SK-N-SH treated with all-trans-retinoic acid at 6 μM for 48 hours (cell line): Measurements from ENCODE around the gene GSC2.

ENCODE experiments used
- ATAC-seq: fragments of 200-7000 bp; cut with Tn5 transposase; 3 replicates; pipeline ENCODE4 v1.9.1; 2020; ENCODE audit warnings: mild to moderate bottlenecking, moderate library complexity
- ARNTL ChIP-seq: fragments of 450-650 bp; formaldehyde crosslinking; IDR thresholded peaks from 2 replicates; pipeline ENCODE4 v1.5.0; 2020; ENCODE audit warnings: low read depth, mild to moderate bottlenecking, moderate library complexity, borderline replicate concordance
- BACH2 ChIP-seq: fragments of 250-450 bp; sonication (Bioruptor Pico); IDR thresholded peaks from 2 replicates; pipeline ENCODE4 v1.9.0; 2021; ENCODE audit warnings: mild to moderate bottlenecking, borderline replicate concordance
- CSDC2 ChIP-seq: fragments of 250-450 bp; sonication (Bioruptor Pico); IDR thresholded peaks from 2 replicates; pipeline ENCODE4 v1.5.0; 2020; ENCODE audit warnings: mild to moderate bottlenecking, moderate library complexity
- ESRRG ChIP-seq: fragments of 250-450 bp; sonication (Bioruptor Pico); IDR thresholded peaks from 2 replicates; pipeline ENCODE4 v1.6.1; 2021; ENCODE audit warnings: mild to moderate bottlenecking
- ISL1 ChIP-seq: fragments of 250-450 bp; sonication (Bioruptor Pico); IDR thresholded peaks from 2 replicates; pipeline ENCODE4 v2.1.2; 2022; ENCODE audit warnings: mild to moderate bottlenecking, moderate library complexity
- OSR1 ChIP-seq: fragments of 250-450 bp; sonication (Bioruptor Pico); IDR thresholded peaks from 2 replicates; pipeline ENCODE4 v1.8.0; 2022; ENCODE audit warnings: moderate library complexity, mild to moderate bottlenecking, inconsistent platforms
- PPARA ChIP-seq: fragments of 250-450 bp; sonication (Bioruptor Pico); IDR thresholded peaks from 2 replicates; pipeline ENCODE4 v1.5.0; 2020; ENCODE audit warnings: mild to moderate bottlenecking, borderline replicate concordance
- RARB ChIP-seq: fragments of 250-450 bp; sonication (Bioruptor Pico); IDR thresholded peaks from 2 replicates; pipeline ENCODE4 v1.8.0; 2021; ENCODE audit warnings: mild to moderate bottlenecking, moderate library complexity
- SNAI2 ChIP-seq: fragments of 250-450 bp; sonication (Bioruptor Pico); IDR thresholded peaks from 2 replicates; pipeline ENCODE4 v1.5.0; 2020; ENCODE audit warnings: mild to moderate bottlenecking, moderate library complexity
- TCF4 ChIP-seq: fragments of 250-450 bp; sonication (Bioruptor Pico); IDR thresholded peaks from 2 replicates; pipeline ENCODE4 v1.8.0; 2021; ENCODE audit warnings: mild to moderate bottlenecking, moderate library complexity, borderline replicate concordance
- TOX ChIP-seq: fragments of 250-450 bp; sonication (Bioruptor Pico); IDR thresholded peaks from 2 replicates; pipeline ENCODE4 v1.8.0; 2021; ENCODE audit warnings: mild to moderate bottlenecking, moderate library complexity, borderline replicate concordance
- ZC3H10 ChIP-seq: fragments of 250-450 bp; sonication (Bioruptor Pico); IDR thresholded peaks from 2 replicates; pipeline ENCODE4 v1.5.1; 2021; ENCODE audit warnings: mild to moderate bottlenecking, moderate library complexity
- ZFP3 ChIP-seq: fragments of 250-450 bp; sonication (Bioruptor Pico); IDR thresholded peaks from 2 replicates; pipeline ENCODE4 v1.5.0; 2020; ENCODE audit warnings: mild to moderate bottlenecking, moderate library complexity
- ZFP30 ChIP-seq: fragments of 450-650 bp; formaldehyde crosslinking; IDR thresholded peaks from 2 replicates; pipeline ENCODE4 v1.5.0; 2022; ENCODE audit warnings: mild to moderate bottlenecking, moderate library complexity
- ZNF70 ChIP-seq: fragments of 450-650 bp; formaldehyde crosslinking; IDR thresholded peaks from 2 replicates; pipeline ENCODE4 v1.5.0; 2020; ENCODE audit warnings: mild to moderate bottlenecking, moderate library complexity
- ZNF8 ChIP-seq: fragments of 450-650 bp; formaldehyde crosslinking; IDR thresholded peaks from 2 replicates; pipeline ENCODE4 v1.5.0; 2020; ENCODE audit warnings: mild to moderate bottlenecking, moderate library complexity
- TF ChIP-seq, protein P1 (sequence below): fragments of 250-450 bp; sonication (Bioruptor Pico); IDR thresholded peaks from 2 replicates; pipeline ENCODE4 v1.5.1; 2021; ENCODE audit warnings: mild to moderate bottlenecking, moderate library complexity
- TF ChIP-seq, protein P2 (sequence below): fragments of 250-450 bp; sonication (Bioruptor Pico); IDR thresholded peaks from 2 replicates; pipeline ENCODE4 v1.8.0; 2020; ENCODE audit warnings: mild to moderate bottlenecking, moderate library complexity, borderline replicate concordance
- TF ChIP-seq, protein P3 (sequence below): fragments of 250-450 bp; sonication (Bioruptor Pico); IDR thresholded peaks from 2 replicates; pipeline ENCODE4 v1.5.0; 2020; ENCODE audit warnings: mild to moderate bottlenecking, moderate library complexity
- TF ChIP-seq, protein P4 (sequence below): fragments of 250-450 bp; sonication (Bioruptor Pico); IDR thresholded peaks from 2 replicates; pipeline ENCODE4 v1.8.0; 2021; ENCODE audit warnings: low read depth, mild to moderate bottlenecking, moderate library complexity, borderline replicate concordance

GSC2 gene

DNA sequence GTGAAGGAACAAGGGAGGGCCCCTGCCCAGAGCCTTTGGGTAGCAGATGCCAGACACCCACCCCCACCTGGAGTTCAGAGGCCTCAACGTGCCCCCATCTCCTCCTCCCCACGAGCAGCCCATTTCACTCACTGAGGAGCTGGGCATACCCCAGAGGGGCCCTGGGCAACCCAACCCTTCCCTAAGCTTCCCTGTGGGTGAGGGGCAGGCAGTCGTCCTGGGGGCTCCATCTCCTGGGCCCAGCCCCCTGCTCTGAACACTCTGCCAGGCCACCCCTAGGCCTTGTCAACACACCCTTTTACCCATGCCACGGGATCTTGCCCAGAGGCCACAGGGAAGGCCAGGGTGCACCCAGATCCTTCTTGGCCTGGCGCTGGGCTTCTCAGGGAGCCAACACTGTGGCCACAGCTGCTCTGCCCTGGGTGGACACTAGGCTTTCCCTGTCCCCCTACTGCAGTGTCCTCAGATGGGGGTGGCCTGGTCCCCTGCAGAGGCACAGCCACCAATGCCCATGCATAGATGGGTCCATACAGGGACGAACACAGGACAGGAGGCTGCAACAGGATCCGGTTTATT, 25.0 kb upstream of the GSC2 start:
- TF ChIP-seq TCF4 (no peak), OSR1 (CRISPR knock-in tag) (no peak), ZNF8 (no peak), RARB (CRISPR knock-in tag) (no peak), CSDC2 (CRISPR knock-in tag) (no peak), ESRRG (CRISPR knock-in tag) (no peak), PPARA (CRISPR knock-in tag) (no peak), ZC3H10 (CRISPR knock-in tag) (no peak)
- TF ChIP-seq, protein P1, sequence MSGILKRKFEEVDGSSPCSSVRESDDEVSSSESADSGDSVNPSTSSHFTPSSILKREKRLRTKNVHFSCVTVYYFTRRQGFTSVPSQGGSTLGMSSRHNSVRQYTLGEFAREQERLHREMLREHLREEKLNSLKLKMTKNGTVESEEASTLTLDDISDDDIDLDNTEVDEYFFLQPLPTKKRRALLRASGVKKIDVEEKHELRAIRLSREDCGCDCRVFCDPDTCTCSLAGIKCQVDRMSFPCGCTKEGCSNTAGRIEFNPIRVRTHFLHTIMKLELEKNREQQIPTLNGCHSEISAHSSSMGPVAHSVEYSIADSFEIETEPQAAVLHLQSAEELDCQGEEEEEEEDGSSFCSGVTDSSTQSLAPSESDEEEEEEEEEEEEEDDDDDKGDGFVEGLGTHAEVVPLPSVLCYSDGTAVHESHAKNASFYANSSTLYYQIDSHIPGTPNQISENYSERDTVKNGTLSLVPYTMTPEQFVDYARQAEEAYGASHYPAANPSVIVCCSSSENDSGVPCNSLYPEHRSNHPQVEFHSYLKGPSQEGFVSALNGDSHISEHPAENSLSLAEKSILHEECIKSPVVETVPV (CRISPR knock-in tag): no peak
- TF ChIP-seq, all 23 proteins: peak for 0
- no peak for ATAC-seq

DNA sequence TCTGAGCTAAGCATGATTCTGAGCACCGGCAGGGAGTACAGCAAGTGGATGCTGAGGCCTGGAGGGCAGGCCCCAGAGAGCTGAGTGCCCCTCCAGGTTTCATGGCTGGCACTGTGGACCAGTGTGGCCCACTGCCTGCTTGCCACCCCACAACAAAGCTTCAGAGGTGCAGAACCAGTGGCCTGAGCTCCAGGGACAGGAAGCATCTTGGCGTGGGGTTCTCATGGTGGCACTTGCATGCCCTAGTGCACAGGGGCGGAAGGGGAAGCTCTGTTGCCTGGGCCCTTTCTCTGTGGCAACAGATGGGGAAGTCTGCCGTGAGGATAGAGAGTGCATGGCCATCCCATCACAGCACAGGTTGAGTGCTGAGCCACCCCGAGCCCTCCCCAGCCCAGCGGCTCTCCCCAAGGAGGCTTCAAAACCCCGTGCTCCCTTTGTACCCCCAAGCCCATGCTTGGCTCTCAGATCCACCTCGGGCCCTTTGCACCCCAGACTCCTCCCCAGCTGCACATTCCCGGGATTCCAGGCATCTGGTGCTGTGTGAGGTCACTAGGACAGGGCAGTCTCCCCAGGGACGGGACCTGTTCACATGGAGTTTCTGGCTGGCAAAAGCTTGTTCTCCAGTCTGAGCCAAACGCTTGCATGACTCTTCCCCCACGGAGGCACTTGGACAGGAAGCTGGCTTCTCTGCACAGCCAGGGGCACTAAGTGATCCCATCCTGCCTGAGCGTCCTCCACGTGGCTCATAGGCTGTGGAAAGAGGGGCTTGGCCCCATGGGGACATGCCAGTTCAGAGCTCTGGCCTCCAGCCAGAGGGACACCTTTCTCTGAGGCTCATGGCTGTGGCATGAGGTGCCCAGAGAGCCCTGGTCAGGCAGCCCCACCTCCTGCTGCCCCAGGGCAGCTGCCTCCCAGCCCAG, 24.3 kb upstream of the GSC2 start:
- TF ChIP-seq ZNF70 (CRISPR knock-in tag): no peak
- no peak for TF ChIP-seq SNAI2 (CRISPR knock-in tag)
- TF ChIP-seq, protein P2, sequence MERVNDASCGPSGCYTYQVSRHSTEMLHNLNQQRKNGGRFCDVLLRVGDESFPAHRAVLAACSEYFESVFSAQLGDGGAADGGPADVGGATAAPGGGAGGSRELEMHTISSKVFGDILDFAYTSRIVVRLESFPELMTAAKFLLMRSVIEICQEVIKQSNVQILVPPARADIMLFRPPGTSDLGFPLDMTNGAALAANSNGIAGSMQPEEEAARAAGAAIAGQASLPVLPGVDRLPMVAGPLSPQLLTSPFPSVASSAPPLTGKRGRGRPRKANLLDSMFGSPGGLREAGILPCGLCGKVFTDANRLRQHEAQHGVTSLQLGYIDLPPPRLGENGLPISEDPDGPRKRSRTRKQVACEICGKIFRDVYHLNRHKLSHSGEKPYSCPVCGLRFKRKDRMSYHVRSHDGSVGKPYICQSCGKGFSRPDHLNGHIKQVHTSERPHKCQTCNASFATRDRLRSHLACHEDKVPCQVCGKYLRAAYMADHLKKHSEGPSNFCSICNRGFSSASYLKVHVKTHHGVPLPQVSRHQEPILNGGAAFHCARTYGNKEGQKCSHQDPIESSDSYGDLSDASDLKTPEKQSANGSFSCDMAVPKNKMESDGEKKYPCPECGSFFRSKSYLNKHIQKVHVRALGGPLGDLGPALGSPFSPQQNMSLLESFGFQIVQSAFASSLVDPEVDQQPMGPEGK (CRISPR knock-in tag): no peak
- no peak for TF ChIP-seq TOX (CRISPR knock-in tag)
- no peak for TF ChIP-seq ARNTL (CRISPR knock-in tag)
- TF ChIP-seq, protein P3, sequence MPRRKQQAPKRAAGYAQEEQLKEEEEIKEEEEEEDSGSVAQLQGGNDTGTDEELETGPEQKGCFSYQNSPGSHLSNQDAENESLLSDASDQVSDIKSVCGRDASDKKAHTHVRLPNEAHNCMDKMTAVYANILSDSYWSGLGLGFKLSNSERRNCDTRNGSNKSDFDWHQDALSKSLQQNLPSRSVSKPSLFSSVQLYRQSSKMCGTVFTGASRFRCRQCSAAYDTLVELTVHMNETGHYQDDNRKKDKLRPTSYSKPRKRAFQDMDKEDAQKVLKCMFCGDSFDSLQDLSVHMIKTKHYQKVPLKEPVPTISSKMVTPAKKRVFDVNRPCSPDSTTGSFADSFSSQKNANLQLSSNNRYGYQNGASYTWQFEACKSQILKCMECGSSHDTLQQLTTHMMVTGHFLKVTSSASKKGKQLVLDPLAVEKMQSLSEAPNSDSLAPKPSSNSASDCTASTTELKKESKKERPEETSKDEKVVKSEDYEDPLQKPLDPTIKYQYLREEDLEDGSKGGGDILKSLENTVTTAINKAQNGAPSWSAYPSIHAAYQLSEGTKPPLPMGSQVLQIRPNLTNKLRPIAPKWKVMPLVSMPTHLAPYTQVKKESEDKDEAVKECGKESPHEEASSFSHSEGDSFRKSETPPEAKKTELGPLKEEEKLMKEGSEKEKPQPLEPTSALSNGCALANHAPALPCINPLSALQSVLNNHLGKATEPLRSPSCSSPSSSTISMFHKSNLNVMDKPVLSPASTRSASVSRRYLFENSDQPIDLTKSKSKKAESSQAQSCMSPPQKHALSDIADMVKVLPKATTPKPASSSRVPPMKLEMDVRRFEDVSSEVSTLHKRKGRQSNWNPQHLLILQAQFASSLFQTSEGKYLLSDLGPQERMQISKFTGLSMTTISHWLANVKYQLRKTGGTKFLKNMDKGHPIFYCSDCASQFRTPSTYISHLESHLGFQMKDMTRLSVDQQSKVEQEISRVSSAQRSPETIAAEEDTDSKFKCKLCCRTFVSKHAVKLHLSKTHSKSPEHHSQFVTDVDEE (CRISPR knock-in tag): no peak
- no peak for TF ChIP-seq BACH2 (CRISPR knock-in tag)
- TF ChIP-seq, protein P4, sequence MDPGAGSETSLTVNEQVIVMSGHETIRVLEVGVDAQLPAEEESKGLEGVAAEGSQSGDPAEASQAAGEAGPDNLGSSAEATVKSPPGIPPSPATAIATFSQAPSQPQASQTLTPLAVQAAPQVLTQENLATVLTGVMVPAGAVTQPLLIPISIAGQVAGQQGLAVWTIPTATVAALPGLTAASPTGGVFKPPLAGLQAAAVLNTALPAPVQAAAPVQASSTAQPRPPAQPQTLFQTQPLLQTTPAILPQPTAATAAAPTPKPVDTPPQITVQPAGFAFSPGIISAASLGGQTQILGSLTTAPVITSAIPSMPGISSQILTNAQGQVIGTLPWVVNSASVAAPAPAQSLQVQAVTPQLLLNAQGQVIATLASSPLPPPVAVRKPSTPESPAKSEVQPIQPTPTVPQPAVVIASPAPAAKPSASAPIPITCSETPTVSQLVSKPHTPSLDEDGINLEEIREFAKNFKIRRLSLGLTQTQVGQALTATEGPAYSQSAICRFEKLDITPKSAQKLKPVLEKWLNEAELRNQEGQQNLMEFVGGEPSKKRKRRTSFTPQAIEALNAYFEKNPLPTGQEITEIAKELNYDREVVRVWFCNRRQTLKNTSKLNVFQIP: no peak
- TF ChIP-seq ZFP3 (CRISPR knock-in tag): no peak
- TF ChIP-seq PPARA (CRISPR knock-in tag): no peak
- no peak for TF ChIP-seq ZNF8
- no peak for TF ChIP-seq TCF4
- TF ChIP-seq ZFP30 (CRISPR knock-in tag): no peak
- no peak for TF ChIP-seq ESRRG (CRISPR knock-in tag)
- TF ChIP-seq ISL1 (CRISPR knock-in tag): no peak
- no peak for TF ChIP-seq CSDC2 (CRISPR knock-in tag)
- TF ChIP-seq OSR1 (CRISPR knock-in tag): no peak
- TF ChIP-seq, all 23 proteins: peak for 0

More for the DNA sequence above, 24.3 kb upstream of the GSC2 start:
- no peak for ATAC-seq
